DND-41 (cell line): Measurements from ENCODE around the gene C1orf198.

Source experiments
- ATAC-seq: fragments of 200-7000 bp; cut with Tn5 transposase; 3 replicates; pipeline ENCODE4 v1.9.1; 2021; ENCODE audit warnings: low read depth; ENCODE audit not compliant: insufficient read depth
- DNase-seq: peaks from one replicate; pipeline ENCODE4 v3.0.0-alpha.2; 2020
- H2AFZ ChIP-seq: 2 replicates; pipeline ENCODE4 v1.6.0; 2012; ENCODE audit warnings: low read depth, low read length
- H3K27ac ChIP-seq: 2 replicates; pipeline ENCODE4 v1.5.1; 2012; ENCODE audit warnings: low read length, inconsistent platforms
- H3K27me3 ChIP-seq: fragments of 200-600 bp; sonication (generic); 2 replicates; pipeline ENCODE4 v1.6.0; 2012; ENCODE audit warnings: low read length, mild to moderate bottlenecking, inconsistent platforms; ENCODE audit not compliant: insufficient read depth, poor library complexity
- H3K36me3 ChIP-seq: 2 replicates; pipeline ENCODE4 v1.5.1; 2012; ENCODE audit warnings: low read length, inconsistent platforms; ENCODE audit not compliant: insufficient read depth
- H3K4me1 ChIP-seq: 2 replicates; pipeline ENCODE4 v1.5.1; 2012; ENCODE audit warnings: mild to moderate bottlenecking, low read length; ENCODE audit not compliant: insufficient read depth
- H3K4me2 ChIP-seq: 2 replicates; pipeline ENCODE4 v1.6.0; 2012; ENCODE audit warnings: mild to moderate bottlenecking, moderate library complexity, low read length, inconsistent platforms; ENCODE audit not compliant: insufficient read depth
- H3K4me3 ChIP-seq, 2 experiments: fragments of 200-600 bp in 1 of 2; shearing (Covaris generic) in 1 of 2; 2 replicates each; pipeline ENCODE4 v1.5.1; 2012 to 2016; ENCODE audit warnings: inconsistent platforms in 2 of 2, low read length in 2 of 2, mild to moderate bottlenecking in 2 of 2, low read depth in 1 of 2, moderate library complexity in 1 of 2
- H3K79me2 ChIP-seq: 2 replicates; pipeline ENCODE4 v1.6.0; 2012; ENCODE audit warnings: low read length, inconsistent platforms; ENCODE audit not compliant: insufficient read depth
- H3K9ac ChIP-seq: 2 replicates; pipeline ENCODE4 v1.6.0; 2012; ENCODE audit warnings: low read depth, mild to moderate bottlenecking, inconsistent platforms, low read length, moderate library complexity
- H3K9me3 ChIP-seq: 2 replicates; pipeline ENCODE4 v1.5.1; 2012; ENCODE audit warnings: low read length, moderate library complexity, mild to moderate bottlenecking, inconsistent platforms; ENCODE audit not compliant: insufficient read depth, severe bottlenecking
- H4K20me1 ChIP-seq: 2 replicates; pipeline ENCODE4 v1.6.0; 2012; ENCODE audit warnings: low read length; ENCODE audit not compliant: insufficient read depth
- CTCF ChIP-seq: IDR thresholded peaks from 2 replicates; pipeline ENCODE4 v1.5.1; 2012; ENCODE audit warnings: borderline replicate concordance, low read length, moderate library complexity, mild to moderate bottlenecking; ENCODE audit not compliant: poor library complexity, severe bottlenecking; ENCODE audit errors: extremely low read depth
- EZH2 ChIP-seq: IDR thresholded peaks from 3 replicates; pipeline ENCODE4 v1.6.1; 2012; ENCODE audit warnings: borderline replicate concordance, low read depth, mild to moderate bottlenecking, moderate library complexity, low read length, inconsistent platforms; ENCODE audit not compliant: severe bottlenecking

Gene C1orf198

DNA sequence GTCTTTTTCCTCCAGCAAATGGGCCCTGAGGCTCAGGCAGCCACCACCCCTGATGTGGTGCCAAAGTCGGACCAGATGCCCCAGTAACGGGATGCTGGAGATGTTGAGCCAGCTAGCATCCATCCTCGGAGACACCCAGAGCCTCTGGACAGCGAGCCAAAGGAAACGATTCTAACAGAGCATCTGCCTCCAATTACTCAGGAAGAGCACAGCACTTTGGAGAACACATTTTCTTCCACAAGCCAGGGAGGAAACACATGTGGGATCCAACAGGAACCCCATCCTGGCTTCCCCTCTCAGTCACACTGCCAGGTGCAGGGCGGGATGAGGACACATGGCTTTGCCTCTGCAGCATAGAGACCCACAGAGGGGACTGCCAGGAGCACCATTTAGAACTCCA, 44.9 kb downstream of the C1orf198 start:
- no peaks in the 10 kb centered on the region for H3K4me1 ChIP-seq
- H3K9ac ChIP-seq = no peak overlapping the region
- H3K4me3 ChIP-seq = no peak overlapping the region
- no peak overlapping the region for H3K4me2 ChIP-seq
- no peaks in the 10 kb centered on the region for H3K9me3 ChIP-seq
- no peak overlapping the region for H3K27ac ChIP-seq
- no peak for ATAC-seq
- H4K20me1 ChIP-seq = no peaks in the 10 kb centered on the region
- peaks cover 23% of the 10 kb centered on the region for H3K27me3 ChIP-seq
- no peak overlapping the region for H2AFZ ChIP-seq
- no peak for TF ChIP-seq CTCF
- TF ChIP-seq EZH2 = no peak
- H3K36me3 ChIP-seq = no peaks in the 10 kb centered on the region
- DNase-seq = no peak
- no peaks in the 10 kb centered on the region for H3K79me2 ChIP-seq

- DNase-seq (no peak), ATAC-seq (no peak)
- H3K9ac ChIP-seq = no peak overlapping the region
- H3K4me1 ChIP-seq = no peaks in the 10 kb centered on the region
- H3K79me2 ChIP-seq = no peaks in the 10 kb centered on the region
- no peaks in the 10 kb centered on the region for H3K36me3 ChIP-seq
- H3K4me2 ChIP-seq = no peak overlapping the region
- no peak overlapping the region for H2AFZ ChIP-seq
- peaks cover 23% of the 10 kb centered on the region for H3K27me3 ChIP-seq
- TF ChIP-seq CTCF (no peak), EZH2 (no peak)
- H3K27ac ChIP-seq = no peak overlapping the region
- H4K20me1 ChIP-seq = no peaks in the 10 kb centered on the region
- H3K9me3 ChIP-seq = no peaks in the 10 kb centered on the region
- H3K4me3 ChIP-seq = no peak overlapping the region
Measured at GRCh38 chr1:230822092-230822581, 46.2 kb downstream of the C1orf198 start.

- H3K4me2 ChIP-seq = no peak overlapping the region
- no peaks in the 10 kb centered on the region for H3K4me1 ChIP-seq
- ATAC-seq (no peak), DNase-seq (no peak)
- no peak for TF ChIP-seq EZH2
- no peak for TF ChIP-seq CTCF
- no peak overlapping the region for H2AFZ ChIP-seq
- no peak overlapping the region for H3K27ac ChIP-seq
- H4K20me1 ChIP-seq = no peaks in the 10 kb centered on the region
- no peak overlapping the region for H3K9ac ChIP-seq
- no peak overlapping the region for H3K4me3 ChIP-seq
- H3K79me2 ChIP-seq = no peaks in the 10 kb centered on the region
- H3K27me3 ChIP-seq = peaks cover 19% of the 10 kb centered on the region
- no peaks in the 10 kb centered on the region for H3K36me3 ChIP-seq
- H3K9me3 ChIP-seq = no peaks in the 10 kb centered on the region
Measured at GRCh38 chr1:230821346-230821745, 47.0 kb downstream of the C1orf198 start.

DNA sequence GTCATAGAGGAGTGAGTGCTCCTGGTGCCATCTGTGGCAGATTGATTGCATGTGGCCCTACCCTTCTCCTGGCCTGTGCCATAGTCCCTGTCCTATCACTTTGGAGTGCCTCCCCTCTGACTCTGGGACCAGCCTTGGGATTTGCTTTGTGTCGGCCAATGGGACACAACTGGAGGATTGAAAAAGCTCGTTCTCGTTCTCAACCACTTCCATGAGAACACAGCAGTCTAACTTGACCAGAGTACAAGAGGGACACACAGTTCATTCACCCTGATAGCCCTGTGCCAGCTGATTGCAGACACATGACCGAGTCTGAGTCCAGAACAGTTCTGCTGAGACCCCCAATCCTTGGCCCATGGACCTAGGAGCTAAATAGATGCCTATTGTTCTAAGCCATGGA, 47.8 kb downstream of the C1orf198 start:
- TF ChIP-seq EZH2 (no peak), CTCF (no peak)
- no peaks in the 10 kb centered on the region for H4K20me1 ChIP-seq
- no peaks in the 10 kb centered on the region for H3K9me3 ChIP-seq
- no peak overlapping the region for H2AFZ ChIP-seq
- no peak overlapping the region for H3K4me2 ChIP-seq
- ATAC-seq (no peak), DNase-seq (no peak)
- no peak overlapping the region for H3K9ac ChIP-seq
- no peaks in the 10 kb centered on the region for H3K4me1 ChIP-seq
- no peaks in the 10 kb centered on the region for H3K36me3 ChIP-seq
- H3K4me3 ChIP-seq = no peak overlapping the region
- H3K27me3 ChIP-seq = peaks cover 12% of the 10 kb centered on the region
- no peaks in the 10 kb centered on the region for H3K79me2 ChIP-seq
- H3K27ac ChIP-seq = no peak overlapping the region
